IMR-90 (cell line): Measurements from ENCODE around the gene KCNH2. TPM values are rescaled to one million over a fixed set of nuclear protein-coding genes. Genes with fewer than 3 reads are reported as not detected.

Source experiments
- ATAC-seq: fragments of 200-7000 bp; cut with Tn5 transposase; 2 replicates; pipeline ENCODE4 v1.9.1; 2020; ENCODE audit warnings: low read depth, mild to moderate bottlenecking, moderate library complexity
- BruUV-seq: library from RNA; stranded (reverse); fragments of 400-500 nt; replicated peaks from 2 replicates; lab custom pipeline; 2021; lab: Mats Ljungman, UMichigan
- CTCF ChIA-PET: fragments of 300-600 bp; formaldehyde crosslinking; extraction: SDS; loops from one replicate; lab custom pipeline; 2021; ENCODE audit warnings: antibody characterized with exemption; lab: Yijun Ruan, JAX
- POLR2A ChIA-PET: fragments of 300-600 bp; sonication (Branson Sonifier 250); formaldehyde crosslinking; loops from one replicate; lab custom pipeline; 2022; ENCODE audit warnings: antibody characterized with exemption; ENCODE audit not compliant: unreplicated experiment; lab: Charles Lee
- DNase-seq: peaks from one replicate; pipeline ENCODE4 v3.0.0; 2013
- H2AFZ ChIP-seq: replicated peaks from 2 replicates; pipeline ENCODE3; 2013; ENCODE audit warnings: low read length, mild to moderate bottlenecking; ENCODE audit not compliant: poor library complexity
- H2AK5ac ChIP-seq: 2 replicates; pipeline ENCODE4 v1.6.1; 2013; ENCODE audit warnings: low read depth, low read length, inconsistent platforms
- H2AK9ac ChIP-seq: replicated peaks from 2 replicates; pipeline ENCODE3; 2013; ENCODE audit warnings: mild to moderate bottlenecking, low read depth, low read length, moderate library complexity; ENCODE audit not compliant: poor library complexity
- H2BK120ac ChIP-seq: 2 replicates; pipeline ENCODE4 v1.6.1; 2013; ENCODE audit warnings: low read depth, low read length, inconsistent platforms
- H2BK15ac ChIP-seq: 3 replicates; pipeline ENCODE4 v1.6.1; 2013; ENCODE audit warnings: low read depth, low read length, inconsistent platforms
- H2BK20ac ChIP-seq: 2 replicates; pipeline ENCODE4 v1.6.1; 2013; ENCODE audit warnings: low read depth, mild to moderate bottlenecking, inconsistent platforms, low read length, moderate library complexity
- H2BK5ac ChIP-seq: 2 replicates; pipeline ENCODE4 v1.6.1; 2013; ENCODE audit warnings: mild to moderate bottlenecking, low read depth, low read length, inconsistent platforms; ENCODE audit not compliant: poor library complexity, severe bottlenecking
- H3K14ac ChIP-seq: replicated peaks from 2 replicates; pipeline ENCODE4 v1.6.1; 2013; ENCODE audit warnings: low read depth, low read length, inconsistent platforms
- H3K18ac ChIP-seq: 2 replicates; pipeline ENCODE4 v1.6.1; 2013; ENCODE audit warnings: low read depth, low read length, control low read depth
- H3K23ac ChIP-seq: 2 replicates; pipeline ENCODE4 v1.6.1; 2013; ENCODE audit warnings: low read depth, low read length, inconsistent platforms
- H3K27ac ChIP-seq: 2 replicates; pipeline ENCODE4 v1.5.1; 2013; ENCODE audit warnings: mild to moderate bottlenecking, control low read depth, low read length; ENCODE audit not compliant: insufficient read depth
- H3K27me3 ChIP-seq: 2 replicates; pipeline ENCODE4 v1.6.1; 2013; ENCODE audit warnings: low read length; ENCODE audit not compliant: control insufficient read depth, insufficient read depth
- H3K36me3 ChIP-seq: 2 replicates; pipeline ENCODE4 v1.6.1; 2013; ENCODE audit warnings: low read length, mixed read lengths; ENCODE audit not compliant: control insufficient read depth, insufficient read depth
- H3K4ac ChIP-seq: 2 replicates; pipeline ENCODE4 v1.6.1; 2013; ENCODE audit warnings: low read depth, low read length, inconsistent platforms
- H3K4me1 ChIP-seq: 2 replicates; pipeline ENCODE4 v1.6.1; 2013; ENCODE audit warnings: low read length, mixed read lengths; ENCODE audit not compliant: control insufficient read depth, insufficient read depth
- H3K4me2 ChIP-seq: 2 replicates; pipeline ENCODE4 v1.6.1; 2013; ENCODE audit warnings: low read depth, mild to moderate bottlenecking, control low read depth, low read length, moderate library complexity
- H3K4me3 ChIP-seq: 2 replicates; pipeline ENCODE4 v1.5.1; 2013; ENCODE audit warnings: low read depth, mild to moderate bottlenecking, control low read depth, low read length, moderate library complexity; ENCODE audit not compliant: insufficient read depth
- H3K56ac ChIP-seq: 2 replicates; pipeline ENCODE4 v1.6.1; 2013; ENCODE audit warnings: low read length, inconsistent platforms; ENCODE audit not compliant: insufficient read depth; ENCODE audit errors: extremely low read depth
- H3K79me1 ChIP-seq, 2 experiments: 2 replicates each; pipeline ENCODE4 v1.6.1; 2013; ENCODE audit warnings: low read length in 2 of 2, inconsistent platforms in 1 of 2, low read depth in 1 of 2
- H3K9ac ChIP-seq: 2 replicates; pipeline ENCODE4 v1.6.1; 2013; ENCODE audit warnings: low read depth, low read length, control low read depth
- H3K9me1 ChIP-seq: 2 replicates; pipeline ENCODE4 v1.6.1; 2013; ENCODE audit warnings: low read length, inconsistent platforms; ENCODE audit not compliant: insufficient read depth
- H3K9me3 ChIP-seq: 2 replicates; pipeline ENCODE4 v1.6.1; 2013; ENCODE audit warnings: low read length; ENCODE audit not compliant: control insufficient read depth, insufficient read depth
- H4K20me1 ChIP-seq: 2 replicates; pipeline ENCODE4 v1.6.1; 2013; ENCODE audit warnings: low read length, inconsistent platforms; ENCODE audit not compliant: insufficient read depth
- H4K5ac ChIP-seq: 2 replicates; pipeline ENCODE4 v1.6.1; 2013; ENCODE audit warnings: mild to moderate bottlenecking, low read depth, low read length, control low read depth
- H4K8ac ChIP-seq, 2 experiments: 2 replicates each; pipeline ENCODE4 v1.6.1; 2013; ENCODE audit warnings: low read depth in 2 of 2, low read length in 2 of 2, control low read depth in 1 of 2, inconsistent platforms in 1 of 2
- H4K91ac ChIP-seq: 2 replicates; pipeline ENCODE4 v1.6.1; 2013; ENCODE audit warnings: low read depth, low read length, inconsistent platforms; ENCODE audit not compliant: insufficient read depth
- RFX5 ChIP-seq: IDR thresholded peaks from 2 replicates; pipeline ENCODE4 v1.8.0; 2012; ENCODE audit warnings: low read depth, mild to moderate bottlenecking, low read length, moderate library complexity
- WGBS, 2 experiments: methylation state at CpG; one replicate each; pipeline versions ENCODE4 v1.1.5 to v1.1.7; 2013; ENCODE audit warnings: missing lambda C conversion rate in 2 of 2; ENCODE audit not compliant: insufficient read length in 1 of 2; ENCODE audit errors: extremely low coverage in 2 of 2; 5-methylcytosine and 5-hydroxymethylcytosine counted together
- dilution Hi-C: fragments of 300-500 bp; cut with HindIII; formaldehyde crosslinking; loops from one replicate; pipeline ENCODE4 v1.14.3; 2018; ENCODE audit warnings: low sequenced_read_pairs; ENCODE audit not compliant: unreplicated experiment
- in situ Hi-C: fragments of 300-500 bp; cut with MboI; formaldehyde crosslinking; loops from 3 replicates; pipeline ENCODE4 v1.14.3; 2019; ENCODE audit warnings: low sequenced_read_pairs, inconsistent platforms, mixed read lengths
- intact Hi-C: fragments of 100-400 bp; cut with micrococcal nuclease; formaldehyde crosslinking; loops from 2 replicates; pipeline ENCODE4 v1.10.0; 2022
- polyA plus RNA-seq, 3 experiments: library from polyadenylated mRNA; depleted of rRNA; stranded (reverse); fragments of >200 nt; gene quantifications; 2 replicates each; pipeline ENCODE4 v1.2.3, GENCODE V29; 2012; ENCODE audit warnings: low replicate concordance in 1 of 3
- total RNA-seq: library from RNA; depleted of rRNA; stranded (reverse); fragments of >200 nt; gene quantifications from 2 replicates; pipeline ENCODE4 v1.2.3, GENCODE V29; 2012
- TF ChIP-seq, protein P1 (sequence below): fragments of 150-350 bp; IDR thresholded peaks from 2 replicates; pipeline ENCODE4 v1.6.1; 2017; ENCODE audit warnings: mild to moderate bottlenecking, antibody characterized with exemption, low read length, low read depth

The KCNH2 gene
- total and polyA plus RNA-seq, 2 of the 4 experiments (the other 2 are of a cell fraction) = 0.90 to 2.1 TPM

DNA sequence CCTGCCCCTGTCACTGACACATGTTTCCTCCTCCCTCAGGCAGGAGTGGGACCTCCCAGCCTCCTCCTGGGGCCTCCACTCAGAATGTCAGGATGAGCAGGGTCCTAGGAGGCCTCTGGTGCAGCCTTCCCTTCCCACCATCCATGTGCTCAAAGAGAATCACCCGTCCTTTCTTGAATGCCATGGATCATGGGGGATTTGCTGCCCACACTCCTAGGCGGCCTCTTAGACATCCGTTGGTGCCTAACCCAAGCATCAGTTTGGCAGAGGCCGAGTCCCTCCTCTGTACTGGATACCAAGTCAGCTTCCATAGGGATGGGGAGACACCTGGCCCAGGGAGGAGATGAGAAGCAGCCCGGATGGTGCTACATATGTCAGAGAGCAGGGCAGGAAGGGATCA, 19.7 kb upstream of the KCNH2 start:
- Histone ChIP-seq H3K4ac (no peak overlapping the region), H3K27ac (no peak overlapping the region), H4K5ac (no peak overlapping the region), H4K20me1 (no peaks in the 10 kb centered on the region), H3K4me1 (peaks cover 4% of the 10 kb centered on the region; the same call in 1 of the 2 replicates), H2BK120ac (no peak overlapping the region), H3K14ac (no peak overlapping the region), H2BK5ac (no peak overlapping the region), H2AK9ac (no peak overlapping the region), H3K9ac (no peak overlapping the region), H4K91ac (no peak overlapping the region), H3K9me1 (no peaks in the 10 kb centered on the region), H3K4me3 (no peak overlapping the region), H3K23ac (no peak overlapping the region), H3K18ac (no peak overlapping the region), H4K8ac (no peak overlapping the region), H3K4me2 (no peak overlapping the region), H2AK5ac (no peak overlapping the region), H3K9me3 (no peaks in the 10 kb centered on the region), H3K36me3 (no peaks in the 10 kb centered on the region), H2BK20ac (no peak overlapping the region), H2BK15ac (no peak overlapping the region), H3K56ac (no peak overlapping the region), H3K79me1 (no peaks in the 10 kb centered on the region), H2AFZ (no peak overlapping the region), H3K27me3 (peaks cover 8% of the 10 kb centered on the region)
- CTCF ChIA-PET = no interaction called here
- POLR2A ChIA-PET = no interaction called here
- TF ChIP-seq, protein P1, sequence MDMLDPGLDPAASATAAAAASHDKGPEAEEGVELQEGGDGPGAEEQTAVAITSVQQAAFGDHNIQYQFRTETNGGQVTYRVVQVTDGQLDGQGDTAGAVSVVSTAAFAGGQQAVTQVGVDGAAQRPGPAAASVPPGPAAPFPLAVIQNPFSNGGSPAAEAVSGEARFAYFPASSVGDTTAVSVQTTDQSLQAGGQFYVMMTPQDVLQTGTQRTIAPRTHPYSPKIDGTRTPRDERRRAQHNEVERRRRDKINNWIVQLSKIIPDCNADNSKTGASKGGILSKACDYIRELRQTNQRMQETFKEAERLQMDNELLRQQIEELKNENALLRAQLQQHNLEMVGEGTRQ = no peak
- no peak for TF ChIP-seq RFX5
- intact Hi-C loops (no loop called here), in situ Hi-C loops (loop anchor here (25.0 kb wide), 1 partner anchor 586 kb away; a partner anchor contains a TSS), dilution Hi-C loops (no loop called here)
- no peak for ATAC-seq
- 73% methylated on average over 2 of the region's 5 CpGs; no CpG with 5 or more reads in 1 of the 2 experiments for WGBS, 2 experiments
- no peak for DNase-seq
- no TSS peak for BruUV-seq
